OCI-M2 (cell line): ENCODE data around the gene EYS.

Experiments
- DNase-seq: peaks from one replicate; lab custom pipeline; 2025; ENCODE audit not compliant: unreplicated experiment; lab: John Stamatoyannopoulos, UW

EYS gene

GRCh38 chr6:64679416-64679815, 1027.6 kb downstream of the EYS start:
- no peak for DNase-seq

DNA sequence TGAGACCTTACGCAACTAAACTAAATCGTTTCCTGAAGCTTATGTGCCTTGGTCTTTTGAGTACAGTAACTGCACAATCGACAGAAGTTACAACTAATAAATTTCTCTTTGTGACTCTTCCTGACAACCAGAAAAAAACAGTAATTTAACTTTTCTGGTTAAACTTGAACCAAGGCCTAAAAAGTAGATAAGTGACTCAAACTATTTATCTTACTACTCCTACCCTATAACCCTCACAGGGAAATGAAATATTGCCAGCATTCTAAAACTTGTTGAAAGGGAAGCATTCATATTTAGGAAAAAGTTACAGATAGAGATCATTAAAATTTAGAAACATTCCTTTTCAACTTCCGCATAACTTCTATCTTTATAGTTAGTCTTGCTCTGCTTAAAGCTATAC, 1034.4 kb downstream of the EYS start:
- DNase-seq, result no peak

- DNase-seq, result no peak
These were observed 1034.9 kb downstream of the EYS start for GRCh38 chr6:64672131-64672530.

GRCh38 chr6:64665137-64665536, 1041.9 kb downstream of the EYS start:
- DNase-seq, result no peak

DNA sequence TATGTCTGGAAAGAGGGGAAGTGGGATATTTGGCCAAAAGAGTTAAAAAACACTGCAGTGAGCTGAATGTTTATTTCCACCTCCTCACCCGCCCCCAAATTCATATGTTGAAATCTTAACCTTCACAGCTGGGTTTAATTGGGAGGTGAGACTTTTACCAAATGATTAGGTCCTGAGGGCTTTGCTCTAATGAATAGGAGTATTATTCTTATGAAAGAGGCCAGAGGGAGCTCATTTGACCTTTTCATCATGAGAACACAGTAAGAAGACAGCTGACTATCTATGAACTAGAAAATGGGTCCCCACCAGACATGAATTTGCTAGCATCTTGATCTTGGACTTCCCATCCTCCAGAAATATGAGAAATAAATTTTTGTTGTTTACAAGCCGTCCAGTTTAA, 1042.5 kb downstream of the EYS start:
- no peak for DNase-seq

DNA sequence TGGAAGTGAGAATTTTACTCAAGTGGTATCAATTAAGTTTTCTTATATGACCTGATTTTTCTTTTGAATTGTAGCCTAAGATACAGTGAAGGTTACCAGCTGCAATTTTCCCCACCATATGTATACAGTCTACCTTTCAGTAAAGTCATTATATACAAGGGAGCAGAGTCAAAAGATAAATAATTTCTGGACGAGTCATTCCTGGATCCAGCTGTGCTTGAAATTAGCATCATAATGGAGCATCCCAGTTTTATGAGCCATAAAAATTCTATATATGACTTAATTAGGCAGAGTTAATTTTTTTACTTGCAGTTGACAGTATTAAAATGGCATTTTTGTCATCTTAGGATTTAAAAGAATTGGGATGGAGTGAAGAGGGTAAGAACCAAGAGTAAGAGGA, 1063.0 kb downstream of the EYS start:
- DNase-seq, result no peak

- DNase-seq, result no peak
These were observed 1076.1 kb downstream of the EYS start for GRCh38 chr6:64630901-64631300.

DNA sequence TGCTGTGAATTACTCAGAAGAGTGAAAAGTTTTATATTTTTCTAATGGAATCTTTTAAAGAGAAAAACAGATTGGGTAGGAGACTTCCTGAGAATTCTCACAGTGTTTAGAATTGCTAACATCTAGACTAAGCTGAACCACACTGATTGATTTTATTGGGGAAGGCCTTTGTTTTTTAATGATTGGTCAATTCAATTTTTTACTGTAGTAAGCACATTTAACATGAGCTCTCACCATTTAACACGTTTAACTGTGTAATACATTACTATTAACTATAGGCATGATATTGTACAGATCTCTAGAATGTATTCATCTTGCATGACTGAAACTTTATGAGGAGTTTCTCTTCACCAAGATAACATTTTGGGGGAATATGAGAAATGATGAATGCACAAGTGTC, 1084.1 kb downstream of the EYS start:
- DNase-seq, result no peak

GRCh38 chr6:64602993-64603392, 1104.0 kb downstream of the EYS start:
- no peak for DNase-seq

DNA sequence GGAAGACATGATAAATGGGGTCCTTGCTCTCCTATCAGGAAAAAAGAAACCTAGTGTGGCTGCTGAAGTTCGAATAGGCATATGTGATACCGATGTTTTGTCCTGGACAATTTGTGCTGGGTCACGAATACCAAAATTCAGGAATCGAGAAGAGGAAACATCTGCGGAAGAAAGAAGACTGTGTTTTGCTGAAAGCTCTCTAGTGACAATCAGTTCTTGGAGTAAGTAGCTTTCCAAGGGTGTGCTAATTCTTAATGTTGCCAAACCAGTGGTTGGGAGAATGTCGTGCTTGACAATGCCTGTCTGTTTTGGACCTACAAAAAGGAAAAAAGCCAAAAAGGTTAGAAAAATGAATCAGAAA, 1115.4 kb downstream of the EYS start:
- DNase-seq, result no peak

GRCh38 chr6:64590965-64591675, 1115.9 kb downstream of the EYS start:
- DNase-seq, result no peak

- DNase-seq, result no peak
These were observed 1117.1 kb downstream of the EYS start for GRCh38 chr6:64589961-64590360.

- no peak for DNase-seq
These were observed 1126.7 kb downstream of the EYS start for GRCh38 chr6:64580346-64580745.

DNA sequence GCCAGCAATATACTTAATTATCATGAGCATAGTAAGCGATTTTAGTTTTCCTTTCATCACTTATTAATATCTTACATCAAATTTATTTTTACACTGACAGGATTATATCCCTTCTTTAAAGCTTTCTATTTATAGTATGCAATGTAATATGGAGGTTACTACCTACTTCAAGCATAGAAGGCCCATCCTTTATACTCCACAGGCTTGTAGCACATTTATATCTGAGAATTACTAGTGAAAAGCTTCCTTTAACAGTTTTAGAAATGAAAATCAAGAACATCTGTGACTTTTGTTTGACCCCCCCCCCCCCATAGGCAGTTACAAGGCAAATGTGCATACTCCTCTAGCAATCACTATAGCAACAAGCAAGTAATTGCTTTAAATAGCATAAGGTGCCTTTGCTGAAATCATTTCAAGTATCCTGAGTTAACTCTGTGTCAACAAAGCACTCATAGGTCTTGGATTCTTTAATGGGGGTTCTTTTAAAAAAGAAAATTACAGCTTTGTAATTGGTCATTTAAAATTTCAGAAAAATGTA, 1153.7 kb downstream of the EYS start:
- DNase-seq, result no peak

DNA sequence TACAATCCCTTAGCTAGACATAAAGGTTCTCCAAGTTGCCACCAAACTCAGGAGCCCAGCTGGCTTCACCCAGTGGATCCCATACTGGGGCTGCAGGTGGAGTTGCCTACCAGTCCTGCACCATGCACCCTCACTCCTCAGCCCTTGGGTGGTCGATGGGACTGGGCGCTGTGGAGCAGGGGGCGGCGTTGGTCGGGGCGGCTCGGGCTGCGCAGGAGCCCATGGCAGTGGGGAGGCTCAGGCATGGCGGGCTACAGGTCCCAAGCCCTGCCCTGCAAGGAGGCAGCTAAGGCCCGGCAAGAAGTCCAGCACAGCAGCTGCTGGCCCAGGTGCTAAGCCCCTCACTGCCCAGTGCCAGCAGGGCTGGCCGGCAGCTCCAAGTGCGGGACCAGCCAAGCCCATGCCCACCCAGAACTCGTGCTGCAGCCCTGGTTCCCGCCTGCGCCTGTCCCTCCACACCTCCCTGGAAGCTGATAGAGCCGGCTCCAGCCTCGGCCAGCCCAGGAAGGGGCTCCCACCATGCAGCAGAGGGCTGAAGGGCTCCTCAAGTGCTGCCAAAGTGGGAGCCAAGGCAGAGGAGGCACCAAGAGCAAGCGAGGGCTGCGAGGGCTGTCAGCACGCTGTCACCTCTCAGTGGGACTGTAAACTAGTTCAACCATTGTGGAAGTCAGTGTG, 1159.3 kb downstream of the EYS start:
- no peak for DNase-seq

DNA sequence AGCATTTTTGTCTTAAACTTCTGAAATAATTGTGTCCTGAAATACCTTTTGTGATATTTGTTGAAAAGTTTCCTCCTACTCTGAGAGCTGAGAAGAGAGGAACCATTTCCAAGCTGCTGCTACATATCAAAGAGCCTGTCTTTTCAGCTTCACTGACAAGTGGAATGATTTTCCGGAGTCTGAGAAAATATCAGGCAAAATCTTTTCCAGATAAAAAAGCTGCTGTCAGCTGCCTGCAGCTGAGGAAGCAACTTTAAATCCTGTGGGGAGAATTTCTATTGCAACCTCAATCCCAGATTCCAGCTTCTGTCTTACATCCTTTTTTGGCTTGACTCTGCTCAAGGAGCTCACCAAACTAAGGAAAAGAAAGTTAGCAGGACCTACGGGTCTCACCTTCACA, 1167.1 kb downstream of the EYS start:
- no peak for DNase-seq

DNA sequence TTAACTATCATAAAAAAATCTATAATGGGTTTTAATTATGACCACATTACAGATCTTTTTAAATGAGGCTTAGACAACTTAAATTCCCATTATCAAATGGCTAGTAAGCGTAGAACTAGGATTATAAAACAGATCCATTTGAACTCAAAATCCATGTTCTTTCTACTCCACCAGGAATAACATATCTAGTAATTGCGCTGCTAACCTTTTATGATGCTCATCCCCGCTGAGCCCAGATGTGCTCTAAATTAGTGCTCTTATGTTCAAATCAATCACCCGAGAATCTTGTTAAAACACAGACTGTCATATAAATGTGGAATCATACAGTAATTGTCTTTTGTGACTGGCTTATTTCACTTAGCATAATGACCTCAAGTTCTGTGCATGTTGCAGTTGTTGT, 1168.3 kb downstream of the EYS start:
- DNase-seq, result no peak

- DNase-seq, result no peak
These were observed 1179.1 kb downstream of the EYS start for GRCh38 chr6:64527899-64528298.

GRCh38 chr6:64522859-64523258, 1184.2 kb downstream of the EYS start:
- no peak for DNase-seq

- no peak for DNase-seq
These were observed 1187.0 kb downstream of the EYS start for GRCh38 chr6:64520050-64520449.

DNA sequence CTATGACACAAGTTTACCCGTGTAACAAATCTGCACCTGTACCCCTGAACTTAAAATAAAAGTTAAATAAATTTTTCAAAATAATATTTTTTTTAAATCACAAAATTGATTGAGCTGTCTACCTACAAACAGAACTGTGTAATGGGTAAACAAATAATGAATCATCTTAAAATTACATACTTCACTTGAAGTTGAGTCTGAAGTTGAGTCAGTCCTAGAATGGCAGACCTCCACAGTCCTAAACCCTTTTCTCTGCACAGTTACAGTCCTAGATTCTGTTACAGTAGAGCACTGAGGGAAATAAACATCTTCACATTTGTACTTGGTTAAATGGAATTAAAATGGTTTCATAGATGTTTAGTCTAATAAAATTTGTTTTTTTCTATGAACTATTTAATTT, 1190.6 kb downstream of the EYS start:
- no peak for DNase-seq

GRCh38 chr6:64507661-64508060, 1199.4 kb downstream of the EYS start:
- DNase-seq, result no peak

- DNase-seq, result no peak
These were observed 1201.7 kb downstream of the EYS start for GRCh38 chr6:64505312-64505711.
